Muscle of arm (tissue), 12 donors: ENCODE results near the gene GSG1L2. TPM values are rescaled to one million over a fixed set of nuclear protein-coding genes. Genes with fewer than 3 reads are reported as not detected.

Source experiments
- polyA plus RNA-seq, 12 donors: library from polyadenylated mRNA; unstranded; fragments of 120-200 nt; gene quantifications; one replicate each; pipeline ENCODE4 v1.2.1, GENCODE V29; 2013; ENCODE audit not compliant: insufficient read length in 12 of 12

GSG1L2 gene
- polyA plus RNA-seq, 12 donors, result not detected

Other genes starting within 250 kb of the GSG1L2 start
- gene STX8, start 246.3 kb downstream of the GSG1L2 start, polyA plus RNA-seq, result 10 to 100 TPM in 11 of 12 donors, not detected in 1; 28.4 to 53.1 (median 46.2) TPM
- gene CFAP52, start 245.4 kb downstream of the GSG1L2 start, polyA plus RNA-seq, result under 1 TPM in 3 of 12 donors, not detected in 9; 0.18 to 0.57 (median 0.32) TPM
- gene USP43, start 176.6 kb downstream of the GSG1L2 start, polyA plus RNA-seq, result 1 to 10 TPM in 1 of 12 donors, under 1 TPM in 9, not detected in 2; 0.23 to 1.2 (median 0.52) TPM
- gene DHRS7C, start 30.5 kb downstream of the GSG1L2 start, polyA plus RNA-seq, result 100 to 1,000 TPM in 5 of 12 donors, 10 to 100 TPM in 6, not detected in 1; 20.3 to 121 (median 88.3) TPM
- gene GLP2R, start 3.8 kb upstream of the GSG1L2 start, polyA plus RNA-seq, result under 1 TPM in 4 of 12 donors, not detected in 8; 0.04 to 0.12 (median 0.05) TPM
- gene RCVRN, start 83.2 kb upstream of the GSG1L2 start, polyA plus RNA-seq, result 1 to 10 TPM in 3 of 12 donors, under 1 TPM in 7, not detected in 2; 0.07 to 3.0 (median 0.84) TPM